Measurements from ENCODE around the gene TAS1R2.

DNA sequence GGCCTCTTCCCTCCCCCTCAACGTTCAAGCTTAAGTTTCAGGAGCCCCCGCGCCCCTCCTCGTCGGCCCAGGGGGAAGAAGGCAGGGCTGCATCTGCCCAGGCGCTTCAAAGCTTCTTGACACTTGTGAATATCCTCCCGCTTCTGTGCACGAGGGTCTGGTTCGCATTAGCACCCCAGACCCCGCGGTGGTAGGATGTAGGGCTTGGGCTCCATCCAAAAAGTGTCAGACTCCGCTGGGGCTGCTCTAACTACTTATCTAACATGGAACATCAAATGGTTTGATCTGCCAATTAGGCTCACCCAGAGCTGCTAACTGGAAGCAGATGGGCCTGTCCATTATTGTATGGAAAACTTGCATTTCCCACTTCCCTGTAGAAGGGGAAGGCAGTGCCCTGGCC lies 28.9 kb downstream of the TAS1R2 start:
- no peak for TF ChIP-seq POLR2A (IDR thresholded peaks at IDR 0.05)
- TF ChIP-seq POLR2AphosphoS5 (IDR thresholded peaks at IDR 0.05), result no peak
- TF ChIP-seq, protein P1, sequence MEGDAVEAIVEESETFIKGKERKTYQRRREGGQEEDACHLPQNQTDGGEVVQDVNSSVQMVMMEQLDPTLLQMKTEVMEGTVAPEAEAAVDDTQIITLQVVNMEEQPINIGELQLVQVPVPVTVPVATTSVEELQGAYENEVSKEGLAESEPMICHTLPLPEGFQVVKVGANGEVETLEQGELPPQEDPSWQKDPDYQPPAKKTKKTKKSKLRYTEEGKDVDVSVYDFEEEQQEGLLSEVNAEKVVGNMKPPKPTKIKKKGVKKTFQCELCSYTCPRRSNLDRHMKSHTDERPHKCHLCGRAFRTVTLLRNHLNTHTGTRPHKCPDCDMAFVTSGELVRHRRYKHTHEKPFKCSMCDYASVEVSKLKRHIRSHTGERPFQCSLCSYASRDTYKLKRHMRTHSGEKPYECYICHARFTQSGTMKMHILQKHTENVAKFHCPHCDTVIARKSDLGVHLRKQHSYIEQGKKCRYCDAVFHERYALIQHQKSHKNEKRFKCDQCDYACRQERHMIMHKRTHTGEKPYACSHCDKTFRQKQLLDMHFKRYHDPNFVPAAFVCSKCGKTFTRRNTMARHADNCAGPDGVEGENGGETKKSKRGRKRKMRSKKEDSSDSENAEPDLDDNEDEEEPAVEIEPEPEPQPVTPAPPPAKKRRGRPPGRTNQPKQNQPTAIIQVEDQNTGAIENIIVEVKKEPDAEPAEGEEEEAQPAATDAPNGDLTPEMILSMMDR (IDR thresholded peaks at IDR 0.05), result no peak

Data from prostate gland (tissue), 2 donors.